ENCODE measurements around the gene DAAM1.
A peak's percentile ranks its signal among the peaks of the same experiment; 100 is the strongest.

DAAM1 gene

GRCh38 chr14:59187802-59188460 lies 536 bp upstream of the DAAM1 start:
- TF ChIP-seq CSDC2 (CRISPR knock-in tag; IDR thresholded peaks at IDR 0.05) (no peak), TOX (CRISPR knock-in tag; IDR thresholded peaks at IDR 0.05; ENCODE audit: borderline replicate concordance) (no peak), OSR1 (CRISPR knock-in tag; IDR thresholded peaks at IDR 0.05) (no peak), BACH2 (CRISPR knock-in tag; IDR thresholded peaks at IDR 0.05; ENCODE audit: borderline replicate concordance) (no peak), SNAI2 (CRISPR knock-in tag; IDR thresholded peaks at IDR 0.05) (no peak), ZFP3 (CRISPR knock-in tag; IDR thresholded peaks at IDR 0.05) (0 out of 2 replicates have a peak, but pooled peaks have one; percentile 48), ZNF8 (CRISPR knock-in tag; IDR thresholded peaks at IDR 0.05) (no peak), GLIS3 (CRISPR knock-in tag; IDR thresholded peaks at IDR 0.05) (no peak), ZC3H10 (CRISPR knock-in tag; IDR thresholded peaks at IDR 0.05) (no peak), ESRRG (CRISPR knock-in tag; IDR thresholded peaks at IDR 0.05) (no peak)
- TF ChIP-seq, protein P1, sequence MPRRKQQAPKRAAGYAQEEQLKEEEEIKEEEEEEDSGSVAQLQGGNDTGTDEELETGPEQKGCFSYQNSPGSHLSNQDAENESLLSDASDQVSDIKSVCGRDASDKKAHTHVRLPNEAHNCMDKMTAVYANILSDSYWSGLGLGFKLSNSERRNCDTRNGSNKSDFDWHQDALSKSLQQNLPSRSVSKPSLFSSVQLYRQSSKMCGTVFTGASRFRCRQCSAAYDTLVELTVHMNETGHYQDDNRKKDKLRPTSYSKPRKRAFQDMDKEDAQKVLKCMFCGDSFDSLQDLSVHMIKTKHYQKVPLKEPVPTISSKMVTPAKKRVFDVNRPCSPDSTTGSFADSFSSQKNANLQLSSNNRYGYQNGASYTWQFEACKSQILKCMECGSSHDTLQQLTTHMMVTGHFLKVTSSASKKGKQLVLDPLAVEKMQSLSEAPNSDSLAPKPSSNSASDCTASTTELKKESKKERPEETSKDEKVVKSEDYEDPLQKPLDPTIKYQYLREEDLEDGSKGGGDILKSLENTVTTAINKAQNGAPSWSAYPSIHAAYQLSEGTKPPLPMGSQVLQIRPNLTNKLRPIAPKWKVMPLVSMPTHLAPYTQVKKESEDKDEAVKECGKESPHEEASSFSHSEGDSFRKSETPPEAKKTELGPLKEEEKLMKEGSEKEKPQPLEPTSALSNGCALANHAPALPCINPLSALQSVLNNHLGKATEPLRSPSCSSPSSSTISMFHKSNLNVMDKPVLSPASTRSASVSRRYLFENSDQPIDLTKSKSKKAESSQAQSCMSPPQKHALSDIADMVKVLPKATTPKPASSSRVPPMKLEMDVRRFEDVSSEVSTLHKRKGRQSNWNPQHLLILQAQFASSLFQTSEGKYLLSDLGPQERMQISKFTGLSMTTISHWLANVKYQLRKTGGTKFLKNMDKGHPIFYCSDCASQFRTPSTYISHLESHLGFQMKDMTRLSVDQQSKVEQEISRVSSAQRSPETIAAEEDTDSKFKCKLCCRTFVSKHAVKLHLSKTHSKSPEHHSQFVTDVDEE (CRISPR knock-in tag; IDR thresholded peaks at IDR 0.05): 0 out of 2 replicates have a peak, but pooled peaks have one; percentile 40
- ATAC-seq: peak; percentile 38

- TF ChIP-seq OSR1 (CRISPR knock-in tag; IDR thresholded peaks at IDR 0.05) (no peak), SNAI2 (CRISPR knock-in tag; IDR thresholded peaks at IDR 0.05) (no peak), ZNF565 (CRISPR knock-in tag; conservative IDR thresholded peaks at IDR 0.05; ENCODE audit: low read depth) (no peak), GLIS3 (CRISPR knock-in tag; IDR thresholded peaks at IDR 0.05) (no peak)
Measured at GRCh38 chr14:59189091-59189785, 771 bp downstream of the DAAM1 start.

GRCh38 chr14:59189786-59190368 lies 1.4 kb downstream of the DAAM1 start:
- TF ChIP-seq TCF4 (CRISPR knock-in tag; IDR thresholded peaks at IDR 0.05; ENCODE audit: borderline replicate concordance) (no peak), ARNTL (CRISPR knock-in tag; IDR thresholded peaks at IDR 0.05; ENCODE audit: borderline replicate concordance, low read depth) (no peak), OSR1 (CRISPR knock-in tag; IDR thresholded peaks at IDR 0.05) (no peak), ZC3H10 (CRISPR knock-in tag; IDR thresholded peaks at IDR 0.05) (no peak), BACH2 (CRISPR knock-in tag; IDR thresholded peaks at IDR 0.05; ENCODE audit: borderline replicate concordance) (no peak), ZFP3 (CRISPR knock-in tag; IDR thresholded peaks at IDR 0.05) (no peak), ISL1 (CRISPR knock-in tag; IDR thresholded peaks at IDR 0.05) (no peak), ZFP30 (CRISPR knock-in tag; IDR thresholded peaks at IDR 0.05) (no peak), SNAI2 (CRISPR knock-in tag; IDR thresholded peaks at IDR 0.05) (no peak), PPARA (CRISPR knock-in tag; IDR thresholded peaks at IDR 0.05; ENCODE audit: borderline replicate concordance) (no peak), RARB (CRISPR knock-in tag; IDR thresholded peaks at IDR 0.05) (no peak), GLIS3 (CRISPR knock-in tag; IDR thresholded peaks at IDR 0.05) (no peak), CSDC2 (CRISPR knock-in tag; IDR thresholded peaks at IDR 0.05) (no peak), ZNF8 (CRISPR knock-in tag; IDR thresholded peaks at IDR 0.05) (no peak), ESRRG (CRISPR knock-in tag; IDR thresholded peaks at IDR 0.05) (no peak)
- TF ChIP-seq, protein P2, sequence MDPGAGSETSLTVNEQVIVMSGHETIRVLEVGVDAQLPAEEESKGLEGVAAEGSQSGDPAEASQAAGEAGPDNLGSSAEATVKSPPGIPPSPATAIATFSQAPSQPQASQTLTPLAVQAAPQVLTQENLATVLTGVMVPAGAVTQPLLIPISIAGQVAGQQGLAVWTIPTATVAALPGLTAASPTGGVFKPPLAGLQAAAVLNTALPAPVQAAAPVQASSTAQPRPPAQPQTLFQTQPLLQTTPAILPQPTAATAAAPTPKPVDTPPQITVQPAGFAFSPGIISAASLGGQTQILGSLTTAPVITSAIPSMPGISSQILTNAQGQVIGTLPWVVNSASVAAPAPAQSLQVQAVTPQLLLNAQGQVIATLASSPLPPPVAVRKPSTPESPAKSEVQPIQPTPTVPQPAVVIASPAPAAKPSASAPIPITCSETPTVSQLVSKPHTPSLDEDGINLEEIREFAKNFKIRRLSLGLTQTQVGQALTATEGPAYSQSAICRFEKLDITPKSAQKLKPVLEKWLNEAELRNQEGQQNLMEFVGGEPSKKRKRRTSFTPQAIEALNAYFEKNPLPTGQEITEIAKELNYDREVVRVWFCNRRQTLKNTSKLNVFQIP (CRISPR knock-in tag; IDR thresholded peaks at IDR 0.05; ENCODE audit: borderline replicate concordance, low read depth): no peak
- TF ChIP-seq, protein P3, sequence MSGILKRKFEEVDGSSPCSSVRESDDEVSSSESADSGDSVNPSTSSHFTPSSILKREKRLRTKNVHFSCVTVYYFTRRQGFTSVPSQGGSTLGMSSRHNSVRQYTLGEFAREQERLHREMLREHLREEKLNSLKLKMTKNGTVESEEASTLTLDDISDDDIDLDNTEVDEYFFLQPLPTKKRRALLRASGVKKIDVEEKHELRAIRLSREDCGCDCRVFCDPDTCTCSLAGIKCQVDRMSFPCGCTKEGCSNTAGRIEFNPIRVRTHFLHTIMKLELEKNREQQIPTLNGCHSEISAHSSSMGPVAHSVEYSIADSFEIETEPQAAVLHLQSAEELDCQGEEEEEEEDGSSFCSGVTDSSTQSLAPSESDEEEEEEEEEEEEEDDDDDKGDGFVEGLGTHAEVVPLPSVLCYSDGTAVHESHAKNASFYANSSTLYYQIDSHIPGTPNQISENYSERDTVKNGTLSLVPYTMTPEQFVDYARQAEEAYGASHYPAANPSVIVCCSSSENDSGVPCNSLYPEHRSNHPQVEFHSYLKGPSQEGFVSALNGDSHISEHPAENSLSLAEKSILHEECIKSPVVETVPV (CRISPR knock-in tag; IDR thresholded peaks at IDR 0.05): no peak
- peak; percentile 72 for ATAC-seq

More at GRCh38 chr14:59189091-59189785, 771 bp downstream of the DAAM1 start:
- peak; percentile 32 for ATAC-seq

DNA sequence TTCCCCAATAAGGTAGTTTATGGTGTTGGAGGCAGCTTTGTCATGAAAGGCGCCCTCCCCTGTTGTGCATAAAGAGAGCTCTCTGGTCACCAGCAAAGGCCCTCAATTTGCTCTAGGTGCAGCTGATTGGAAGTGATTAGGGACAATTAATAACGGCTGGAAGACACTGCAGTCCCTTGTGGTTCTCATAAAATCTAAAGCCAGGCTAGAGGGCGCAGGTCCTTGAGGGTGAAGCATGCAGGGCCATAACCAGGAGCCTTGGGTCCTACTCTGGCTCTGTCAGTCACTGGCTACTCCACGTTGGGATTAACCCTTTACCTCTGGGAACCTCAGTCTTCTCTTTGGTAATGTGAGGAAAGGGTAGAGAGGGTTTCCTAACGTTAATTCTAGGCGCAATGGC lies 1.9 kb downstream of the DAAM1 start:
- peak; percentile 3; the same call in 1 of the 3 replicates for ATAC-seq
- TF ChIP-seq OSR1 (CRISPR knock-in tag; IDR thresholded peaks at IDR 0.05): no peak
- TF ChIP-seq, protein P1 (CRISPR knock-in tag; IDR thresholded peaks at IDR 0.05): no peak
- TF ChIP-seq ESRRG (CRISPR knock-in tag; IDR thresholded peaks at IDR 0.05): no peak
- no peak for TF ChIP-seq RARB (CRISPR knock-in tag; IDR thresholded peaks at IDR 0.05)
- no peak for TF ChIP-seq ZFP30 (CRISPR knock-in tag; IDR thresholded peaks at IDR 0.05)
- TF ChIP-seq, protein P4, sequence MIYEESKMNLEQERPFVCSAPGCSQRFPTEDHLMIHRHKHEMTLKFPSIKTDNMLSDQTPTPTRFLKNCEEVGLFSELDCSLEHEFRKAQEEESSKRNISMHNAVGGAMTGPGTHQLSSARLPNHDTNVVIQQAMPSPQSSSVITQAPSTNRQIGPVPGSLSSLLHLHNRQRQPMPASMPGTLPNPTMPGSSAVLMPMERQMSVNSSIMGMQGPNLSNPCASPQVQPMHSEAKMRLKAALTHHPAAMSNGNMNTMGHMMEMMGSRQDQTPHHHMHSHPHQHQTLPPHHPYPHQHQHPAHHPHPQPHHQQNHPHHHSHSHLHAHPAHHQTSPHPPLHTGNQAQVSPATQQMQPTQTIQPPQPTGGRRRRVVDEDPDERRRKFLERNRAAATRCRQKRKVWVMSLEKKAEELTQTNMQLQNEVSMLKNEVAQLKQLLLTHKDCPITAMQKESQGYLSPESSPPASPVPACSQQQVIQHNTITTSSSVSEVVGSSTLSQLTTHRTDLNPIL (CRISPR knock-in tag; IDR thresholded peaks at IDR 0.05; ENCODE audit: low read depth): no peak
- TF ChIP-seq ISL1 (CRISPR knock-in tag; IDR thresholded peaks at IDR 0.05): no peak
- TF ChIP-seq ZNF565 (CRISPR knock-in tag; conservative IDR thresholded peaks at IDR 0.05; ENCODE audit: low read depth): no peak
- TF ChIP-seq BACH2 (CRISPR knock-in tag; IDR thresholded peaks at IDR 0.05; ENCODE audit: borderline replicate concordance): no peak

Measured in SK-N-SH treated with all-trans-retinoic acid at 6 μM for 48 hours (cell line).